Fibroblast of lung (primary cell): ENCODE data around the gene HIBCH. TPM values are rescaled to one million over a fixed set of nuclear protein-coding genes. Genes with fewer than 3 reads are reported as not detected.
"Not testable (repeated sequence)": the region's sequence is repeated elsewhere in the genome, so short reads cannot be mapped to it uniquely, and the experiment has no call there.

ENCODE experiments used
- DNase-seq, 2 donors: peaks; one replicate each; pipeline versions ENCODE4 v3.0.0 to v3.0.0-alpha.2; 2010; ENCODE audit warnings: low read depth in 2 of 2
- H2AFZ ChIP-seq: 2 replicates; pipeline ENCODE4 v1.5.1; 2012; ENCODE audit warnings: low read length, control low read depth, inconsistent platforms
- H3K27ac ChIP-seq: 2 replicates; pipeline ENCODE4 v1.5.1; 2011; ENCODE audit warnings: low read length, control low read depth; ENCODE audit not compliant: insufficient read depth
- H3K27me3 ChIP-seq: 2 replicates; pipeline ENCODE4 v1.5.1; 2011; ENCODE audit warnings: mild to moderate bottlenecking, low read length; ENCODE audit not compliant: control insufficient read depth, insufficient read depth
- H3K36me3 ChIP-seq: 2 replicates; pipeline ENCODE4 v1.5.1; 2011; ENCODE audit warnings: low read length; ENCODE audit not compliant: control insufficient read depth, insufficient read depth
- H3K4me1 ChIP-seq: 2 replicates; pipeline ENCODE4 v1.5.1; 2011; ENCODE audit warnings: low read length; ENCODE audit not compliant: control insufficient read depth, insufficient read depth; ENCODE audit errors: extremely low read depth
- H3K4me2 ChIP-seq: 2 replicates; pipeline ENCODE4 v1.5.1; 2011; ENCODE audit warnings: low read length, control low read depth; ENCODE audit not compliant: insufficient read depth; ENCODE audit errors: extremely low read depth
- H3K4me3 ChIP-seq, 4 experiments: fragments of 200-600 bp in 1 of 4; sonication (generic) in 1 of 4; replicated peaks in 1 of 4; 2 replicates each; pipeline ENCODE4 v1.5.1; 2011 to 2016; ENCODE audit warnings: low read length in 4 of 4, low read depth in 3 of 4, mild to moderate bottlenecking in 3 of 4, control low read depth in 2 of 4, inconsistent platforms in 1 of 4, mixed read lengths in 1 of 4; ENCODE audit not compliant: insufficient read depth in 1 of 4; ENCODE audit errors: control extremely low read depth in 1 of 4
- H3K79me2 ChIP-seq: 2 replicates; pipeline ENCODE4 v1.5.1; 2012; ENCODE audit warnings: mild to moderate bottlenecking, low read length, inconsistent platforms; ENCODE audit not compliant: control insufficient read depth, insufficient read depth
- H3K9ac ChIP-seq: 2 replicates; pipeline ENCODE4 v1.5.1; 2011; ENCODE audit warnings: mild to moderate bottlenecking, low read length, control low read depth; ENCODE audit not compliant: insufficient read depth
- H3K9me3 ChIP-seq: 2 replicates; pipeline ENCODE4 v1.5.1; 2012; ENCODE audit warnings: low read depth, low read length; ENCODE audit not compliant: control insufficient read depth, insufficient read depth
- H4K20me1 ChIP-seq: 2 replicates; pipeline ENCODE4 v1.5.1; 2011; ENCODE audit warnings: low read length; ENCODE audit not compliant: control insufficient read depth, insufficient read depth; ENCODE audit errors: extremely low read depth
- CTCF ChIP-seq, 2 donors: IDR thresholded peaks in 1 of 2; conservative IDR thresholded peaks in 1 of 2; 1 replicate in 1 of 2; 2 replicates in 1 of 2; pipeline ENCODE4 v1.5.1; 2011 to 2012; ENCODE audit warnings: low read length in 2 of 2, control low read depth in 1 of 2, inconsistent platforms in 1 of 2, low read depth in 1 of 2, mild to moderate bottlenecking in 1 of 2
- EZH2 ChIP-seq: IDR thresholded peaks from 2 replicates; pipeline ENCODE4 v1.5.1; 2012; ENCODE audit warnings: low read length, control low read depth, mild to moderate bottlenecking; ENCODE audit errors: missing control alignments
- polyA plus RNA-seq, 2 donors: library from polyadenylated mRNA; depleted of rRNA in 1 of 2; stranded (reverse) in 1 of 2; unstranded in 1 of 2; fragments of >200 nt; gene quantifications; 2 replicates each; pipeline ENCODE4 v1.2.1, GENCODE V29; 2011 to 2012; ENCODE audit warnings: missing spikeins in 1 of 2
- total RNA-seq: library from RNA; depleted of rRNA; stranded (reverse); fragments of >200 nt; gene quantifications from 2 replicates; pipeline ENCODE4 v1.2.1, GENCODE V29; 2014

Gene HIBCH
- total and polyA plus RNA-seq, 2 donors (not counting 1 experiment from before 2014, with no cell fraction given), result 14.9 to 19.2 TPM

DNA sequence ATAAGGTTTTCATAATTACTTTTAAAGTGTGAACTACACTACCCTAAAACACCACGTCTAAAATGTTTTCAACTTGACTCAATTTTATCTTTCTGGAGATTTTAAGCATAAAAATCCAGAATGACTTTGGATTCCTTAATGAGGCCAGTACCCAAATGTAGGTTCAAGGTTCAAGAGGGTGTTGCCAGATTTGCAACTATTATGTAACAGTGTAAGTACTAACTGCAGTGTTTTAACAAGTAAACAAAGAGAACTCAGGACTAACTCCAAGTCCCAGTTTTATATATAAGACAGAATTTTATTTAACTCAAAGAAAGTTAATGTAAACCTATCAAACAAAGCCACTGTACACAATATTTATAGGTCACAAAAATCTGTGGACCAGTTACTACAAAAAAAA is 5.7 kb downstream of the HIBCH start:
- H3K9me3 ChIP-seq, result no peaks in the 10 kb centered on the region
- no peaks in the 10 kb centered on the region for H3K36me3 ChIP-seq
- H3K79me2 ChIP-seq, result no peaks in the 10 kb centered on the region
- no peak for TF ChIP-seq EZH2
- no peak for TF ChIP-seq CTCF (conservative IDR thresholded peaks at IDR 0.05 in 1 of 2, IDR thresholded peaks at IDR 0.05 in 1 of 2; ENCODE audit: low read depth in 1 of 2, low read length in 2 of 2)
- H3K27me3 ChIP-seq, result no peaks in the 10 kb centered on the region
- H3K9ac ChIP-seq, result no peak overlapping the region
- H3K4me1 ChIP-seq, result no peaks in the 10 kb centered on the region
- no peak overlapping the region for H2AFZ ChIP-seq
- H3K4me3 ChIP-seq, result no peak overlapping the region
- DNase-seq, result no peak
- H3K27ac ChIP-seq, result no peak overlapping the region
- H4K20me1 ChIP-seq, result no peaks in the 10 kb centered on the region
- H3K4me2 ChIP-seq, result no peak overlapping the region

- H3K4me3 ChIP-seq, H3K36me3 ChIP-seq, H3K27ac ChIP-seq, H2AFZ ChIP-seq, H3K27me3 ChIP-seq, DNase-seq, H3K9me3 ChIP-seq, H3K9ac ChIP-seq, H3K79me2 ChIP-seq, H4K20me1 ChIP-seq, H3K4me2 ChIP-seq, H3K4me1 ChIP-seq: not testable (repeated sequence)
These were observed 7.0 kb downstream of the HIBCH start for GRCh38 chr2:190312635-190313025.

- H3K27ac ChIP-seq, result no peak overlapping the region
- H3K9ac ChIP-seq, result no peak overlapping the region
- H3K9me3 ChIP-seq, result no peaks in the 10 kb centered on the region
- no peak for DNase-seq
- no peaks in the 10 kb centered on the region for H4K20me1 ChIP-seq
- H3K4me1 ChIP-seq, result no peaks in the 10 kb centered on the region
- H3K4me3 ChIP-seq, result no peak overlapping the region
- H3K27me3 ChIP-seq, result no peaks in the 10 kb centered on the region
- no peak for TF ChIP-seq CTCF (conservative IDR thresholded peaks at IDR 0.05 in 1 of 2, IDR thresholded peaks at IDR 0.05 in 1 of 2; ENCODE audit: low read depth in 1 of 2, low read length in 2 of 2)
- no peak for TF ChIP-seq EZH2
- H2AFZ ChIP-seq, result no peak overlapping the region
- H3K36me3 ChIP-seq, result no peaks in the 10 kb centered on the region
- H3K4me2 ChIP-seq, result no peak overlapping the region
- H3K79me2 ChIP-seq, result no peaks in the 10 kb centered on the region
These were observed 7.6 kb downstream of the HIBCH start for GRCh38 chr2:190311893-190312634.
